Peyer's patch (tissue), 4 donors: Measurements from ENCODE around the gene SLC19A3. TPM values are rescaled to one million over a fixed set of nuclear protein-coding genes. Genes with fewer than 3 reads are reported as not detected.

Experiments
- DNase-seq, 3 donors: peaks; one replicate each; pipeline ENCODE4 v3.0.0-alpha.2; 2017 to 2019
- H3K27ac ChIP-seq, 4 donors: fragments of 200-600 bp; sonication (generic); one replicate each; pipeline ENCODE4 v1.5.1; 2016 to 2019
- H3K27me3 ChIP-seq, 2 donors: fragments of 200-600 bp; sonication (generic); one replicate each; pipeline ENCODE4 v1.5.1; 2019
- H3K36me3 ChIP-seq, 3 donors: fragments of 200-600 bp; sonication (generic); one replicate each; pipeline ENCODE4 v1.5.1; 2016 to 2019
- H3K4me1 ChIP-seq, 4 donors: fragments of 200-600 bp; sonication (generic); one replicate each; pipeline ENCODE4 v1.5.1; 2016 to 2019
- H3K4me3 ChIP-seq, 4 donors: fragments of 200-600 bp; sonication (generic); 1 replicate in 3 of 4; 2 replicates in 1 of 4; pipeline ENCODE4 v1.5.1; 2016 to 2019; ENCODE audit warnings: mild to moderate bottlenecking in 1 of 4
- H3K9me3 ChIP-seq, 4 donors: fragments of 200-600 bp; sonication (generic); one replicate each; pipeline ENCODE4 v1.5.1; 2016 to 2019; ENCODE audit warnings: mild to moderate bottlenecking in 1 of 4
- POLR2A ChIP-seq, 2 donors: fragments of 450-650 bp; IDR thresholded peaks; one replicate each; pipeline ENCODE4 v1.5.1; 2017; ENCODE audit warnings: antibody characterized with exemption in 2 of 2, mild to moderate bottlenecking in 2 of 2, moderate library complexity in 2 of 2
- total RNA-seq, 4 donors: library from RNA; depleted of rRNA; stranded (reverse); fragments of >200 nt; gene quantifications; one replicate each; pipeline ENCODE4 v1.1.0, GENCODE V29; 2016
- TF ChIP-seq, protein P1 (sequence below), 6 experiments: fragments of 450-650 bp in 4 of 6; fragments of 200-600 bp in 2 of 6; sonication (generic) in 1 of 6; IDR thresholded peaks; one replicate each; pipeline ENCODE4 v1.5.1; 2017 to 2019; ENCODE audit warnings: antibody characterized with exemption in 6 of 6, mild to moderate bottlenecking in 3 of 6, moderate library complexity in 1 of 6

Gene SLC19A3
- total RNA-seq, 4 donors from 2014 or later, result 5.0 to 40.0 (median 23.1) TPM

DNA sequence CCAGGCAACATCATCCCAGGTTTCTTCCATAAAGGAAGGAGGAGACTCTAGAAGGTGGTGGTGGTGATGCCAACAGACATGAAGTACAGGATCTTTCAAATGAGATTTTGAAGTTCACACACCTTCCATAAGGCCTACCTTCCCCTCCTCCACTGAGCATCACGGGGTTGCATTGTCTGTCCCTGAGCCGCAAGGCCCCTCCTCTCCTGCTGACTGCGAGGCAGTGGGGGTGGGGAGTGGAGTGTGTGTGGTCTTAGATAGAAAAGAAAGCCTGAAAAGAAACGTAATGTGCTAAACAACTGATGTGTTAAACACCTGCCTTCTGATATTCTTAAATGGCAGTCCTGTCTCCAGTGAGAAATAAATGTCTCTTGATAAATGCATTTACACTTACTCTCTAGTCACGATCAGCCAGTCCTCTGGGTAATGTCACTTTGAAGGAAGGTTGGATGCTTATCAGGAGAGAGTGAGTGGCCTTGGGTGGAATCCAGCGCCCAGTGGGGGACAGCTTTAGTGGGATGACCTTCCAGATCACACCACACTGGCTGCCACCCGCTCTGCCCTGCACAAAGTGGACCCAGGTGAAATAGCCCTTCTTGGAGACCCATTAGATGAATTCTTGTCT, 56.7 kb downstream of the SLC19A3 start:
- H3K4me1 ChIP-seq, result no peaks in the 10 kb centered on the region
- no peaks in the 10 kb centered on the region for H3K9me3 ChIP-seq
- no peak overlapping the region for H3K27ac ChIP-seq
- no peaks in the 10 kb centered on the region for H3K36me3 ChIP-seq
- TF ChIP-seq, protein P1, sequence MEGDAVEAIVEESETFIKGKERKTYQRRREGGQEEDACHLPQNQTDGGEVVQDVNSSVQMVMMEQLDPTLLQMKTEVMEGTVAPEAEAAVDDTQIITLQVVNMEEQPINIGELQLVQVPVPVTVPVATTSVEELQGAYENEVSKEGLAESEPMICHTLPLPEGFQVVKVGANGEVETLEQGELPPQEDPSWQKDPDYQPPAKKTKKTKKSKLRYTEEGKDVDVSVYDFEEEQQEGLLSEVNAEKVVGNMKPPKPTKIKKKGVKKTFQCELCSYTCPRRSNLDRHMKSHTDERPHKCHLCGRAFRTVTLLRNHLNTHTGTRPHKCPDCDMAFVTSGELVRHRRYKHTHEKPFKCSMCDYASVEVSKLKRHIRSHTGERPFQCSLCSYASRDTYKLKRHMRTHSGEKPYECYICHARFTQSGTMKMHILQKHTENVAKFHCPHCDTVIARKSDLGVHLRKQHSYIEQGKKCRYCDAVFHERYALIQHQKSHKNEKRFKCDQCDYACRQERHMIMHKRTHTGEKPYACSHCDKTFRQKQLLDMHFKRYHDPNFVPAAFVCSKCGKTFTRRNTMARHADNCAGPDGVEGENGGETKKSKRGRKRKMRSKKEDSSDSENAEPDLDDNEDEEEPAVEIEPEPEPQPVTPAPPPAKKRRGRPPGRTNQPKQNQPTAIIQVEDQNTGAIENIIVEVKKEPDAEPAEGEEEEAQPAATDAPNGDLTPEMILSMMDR (IDR thresholded peaks at IDR 0.05), result no peak
- TF ChIP-seq POLR2A (IDR thresholded peaks at IDR 0.05), result no peak
- H3K27me3 ChIP-seq, result no peaks in the 10 kb centered on the region
- no peak overlapping the region for H3K4me3 ChIP-seq
- DNase-seq, result no peak

DNA sequence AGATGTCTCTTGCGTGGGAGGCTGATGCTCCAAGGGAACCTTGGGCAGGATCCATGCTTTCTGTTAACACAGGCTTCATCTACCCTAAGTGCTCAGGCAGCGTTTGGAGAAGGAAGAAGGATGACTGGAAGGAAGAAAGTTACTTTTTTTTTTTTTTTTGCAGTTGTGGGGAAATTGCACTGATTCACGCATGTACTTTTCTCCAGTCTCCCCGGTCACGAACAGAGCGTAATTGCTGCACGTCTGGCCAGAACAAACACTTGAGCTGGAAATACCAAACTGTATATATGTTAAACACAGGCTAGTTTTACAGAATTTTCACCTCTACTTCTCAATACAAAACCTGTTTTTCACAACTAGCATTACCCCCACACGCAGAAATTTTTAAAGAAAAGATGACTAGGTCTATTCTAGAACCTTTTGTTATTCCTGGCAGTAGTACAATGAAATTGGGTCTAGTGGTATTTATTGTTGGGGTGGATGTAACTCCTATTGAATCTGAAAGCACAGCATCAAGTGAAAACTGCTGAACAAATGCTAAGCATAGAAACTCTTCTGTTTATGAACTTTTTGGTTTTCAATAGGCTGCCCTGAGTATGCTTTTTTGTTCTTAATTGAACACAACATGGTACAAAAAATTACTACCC, 60.5 kb downstream of the SLC19A3 start:
- no peak for DNase-seq
- TF ChIP-seq, protein P1 (IDR thresholded peaks at IDR 0.05), result no peak
- TF ChIP-seq POLR2A (IDR thresholded peaks at IDR 0.05), result no peak
- no peaks in the 10 kb centered on the region for H3K4me1 ChIP-seq
- H3K4me3 ChIP-seq, result no peak overlapping the region
- H3K36me3 ChIP-seq, result no peaks in the 10 kb centered on the region
- H3K27ac ChIP-seq, result no peak overlapping the region
- H3K9me3 ChIP-seq, result no peaks in the 10 kb centered on the region
- H3K27me3 ChIP-seq, result no peaks in the 10 kb centered on the region

DNA sequence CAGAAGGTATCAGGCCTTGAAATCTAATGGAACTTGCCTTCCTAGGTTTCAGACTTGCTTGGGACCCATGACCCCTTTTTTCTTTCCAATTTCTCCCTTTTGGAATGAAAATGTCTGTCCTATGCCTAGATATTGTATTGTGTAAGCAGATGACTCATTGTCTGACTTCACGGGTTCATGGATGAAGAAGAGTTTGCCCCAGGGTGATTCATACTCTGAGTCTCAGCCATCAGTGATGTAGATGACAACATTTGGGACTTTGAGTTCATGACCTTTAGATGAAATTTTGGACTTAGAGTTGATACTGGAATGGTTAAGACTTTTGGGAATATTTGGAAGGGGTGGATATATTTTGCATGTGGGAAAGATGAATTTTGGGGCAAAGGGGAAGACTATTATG, 62.4 kb downstream of the SLC19A3 start:
- DNase-seq, result peak in 1 of 3 donors; percentile 52
- Histone ChIP-seq H3K4me1 (no peaks in the 10 kb centered on the region), H3K27ac (no peak overlapping the region), H3K36me3 (no peaks in the 10 kb centered on the region), H3K9me3 (no peaks in the 10 kb centered on the region), H3K27me3 (no peaks in the 10 kb centered on the region), H3K4me3 (no peak overlapping the region)
- TF ChIP-seq, protein P1 (IDR thresholded peaks at IDR 0.05), result no peak
- TF ChIP-seq POLR2A (IDR thresholded peaks at IDR 0.05), result no peak

DNA sequence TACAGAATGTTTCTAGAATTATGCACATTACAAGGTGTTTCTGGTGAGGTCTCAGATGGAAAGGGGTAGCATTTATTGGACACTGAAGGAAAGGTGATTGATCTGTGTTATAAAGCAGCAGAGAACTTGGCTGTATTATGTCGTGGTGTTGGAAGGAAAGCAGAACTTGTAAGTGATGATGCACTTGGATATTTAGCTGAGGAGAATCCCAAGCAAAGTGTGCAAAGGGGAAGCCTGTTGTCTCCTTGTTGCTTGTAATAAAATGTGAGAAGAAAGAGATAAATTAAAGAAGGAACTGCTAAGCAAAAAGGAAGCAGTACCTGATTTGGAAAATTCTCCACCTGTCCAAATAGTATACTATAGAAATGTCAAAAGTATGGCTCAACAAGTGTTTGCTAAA, 63.4 kb downstream of the SLC19A3 start:
- Histone ChIP-seq H3K36me3 (no peaks in the 10 kb centered on the region), H3K4me3 (no peak overlapping the region), H3K27ac (no peak overlapping the region), H3K4me1 (no peaks in the 10 kb centered on the region), H3K9me3 (no peaks in the 10 kb centered on the region), H3K27me3 (no peaks in the 10 kb centered on the region)
- DNase-seq, result no peak
- TF ChIP-seq, protein P1 (IDR thresholded peaks at IDR 0.05), result no peak
- no peak for TF ChIP-seq POLR2A (IDR thresholded peaks at IDR 0.05)

DNA sequence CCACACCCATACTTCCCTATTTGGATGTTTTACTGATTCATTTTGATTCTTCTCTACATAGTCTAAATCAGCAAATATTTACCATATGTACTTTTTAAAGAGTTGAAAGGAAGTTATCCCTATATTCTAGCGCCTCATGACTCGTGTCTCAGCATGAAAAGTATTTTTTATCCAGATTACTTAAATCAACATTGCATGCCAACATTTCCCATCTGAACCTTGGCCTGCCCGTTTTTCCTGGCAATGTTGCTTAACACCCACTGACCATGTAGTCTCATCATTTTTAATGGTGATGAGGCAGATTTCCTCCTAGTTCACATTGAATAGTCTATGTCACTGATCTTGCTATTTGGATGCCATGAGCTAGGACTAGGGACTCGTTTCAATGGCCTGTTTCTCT, 64.4 kb downstream of the SLC19A3 start:
- H3K36me3 ChIP-seq, result no peaks in the 10 kb centered on the region
- no peak overlapping the region for H3K4me3 ChIP-seq
- H3K4me1 ChIP-seq, result no peaks in the 10 kb centered on the region
- H3K27ac ChIP-seq, result no peak overlapping the region
- no peak for DNase-seq
- no peaks in the 10 kb centered on the region for H3K27me3 ChIP-seq
- H3K9me3 ChIP-seq, result no peaks in the 10 kb centered on the region
- TF ChIP-seq, protein P1 (IDR thresholded peaks at IDR 0.05), result no peak
- TF ChIP-seq POLR2A (IDR thresholded peaks at IDR 0.05), result no peak
